GM12878 (cell line): ENCODE results near the gene ANXA3.

Experiments used
- ATF7 ChIP-seq: fragments of 450-650 bp; IDR thresholded peaks from 2 replicates; pipeline ENCODE4 v1.6.1; 2016; ENCODE audit warnings: low read depth, mild to moderate bottlenecking
- CREB1 ChIP-seq: IDR thresholded peaks from 2 replicates; pipeline ENCODE4 v1.6.1; 2012; ENCODE audit warnings: low read depth, mild to moderate bottlenecking, inconsistent platforms
- CTCF ChIP-seq, 3 experiments: IDR thresholded peaks in 2 of 3; conservative IDR thresholded peaks in 1 of 3; 2 replicates each; pipeline ENCODE4 v1.5.1; 2011; ENCODE audit warnings: low read depth in 3 of 3, low read length in 3 of 3, mild to moderate bottlenecking in 3 of 3, control low read depth in 2 of 3, moderate library complexity in 2 of 3, inconsistent platforms in 1 of 3, mixed read lengths in 1 of 3; ENCODE audit not compliant: control insufficient read depth in 2 of 3, insufficient read depth in 1 of 3; ENCODE audit errors: extremely low read depth in 1 of 3
- HCFC1 ChIP-seq: fragments of 150-350 bp; IDR thresholded peaks from 2 replicates; pipeline ENCODE4 v1.6.1; 2014; ENCODE audit warnings: low read length
- HDAC6 ChIP-seq: fragments of 200-600 bp; sonication (generic); IDR thresholded peaks from one replicate; pipeline ENCODE4 v1.8.0; 2017; ENCODE audit warnings: antibody characterized with exemption; ENCODE audit not compliant: unreplicated experiment
- MYC ChIP-seq: IDR thresholded peaks from 2 replicates; pipeline ENCODE4 v1.6.1; 2011; ENCODE audit warnings: mild to moderate bottlenecking, low read length, moderate library complexity, inconsistent platforms; ENCODE audit not compliant: insufficient read depth, insufficient replicate concordance, insufficient read length, severe bottlenecking
- POLR2A ChIP-seq: IDR thresholded peaks from 2 replicates; pipeline ENCODE4 v1.6.1; 2011; ENCODE audit warnings: low read depth, mild to moderate bottlenecking, low read length
- SMARCA5 ChIP-seq: fragments of 450-650 bp; IDR thresholded peaks from 2 replicates; pipeline ENCODE4 v1.6.1; 2017; ENCODE audit warnings: mild to moderate bottlenecking
- TAF1 ChIP-seq: IDR thresholded peaks from 2 replicates; pipeline ENCODE4 v1.6.1; 2011; ENCODE audit warnings: mild to moderate bottlenecking, low read depth, low read length, borderline replicate concordance
- YY1 ChIP-seq: IDR thresholded peaks from 2 replicates; pipeline ENCODE4 v1.6.1; 2011; ENCODE audit warnings: low read depth, mild to moderate bottlenecking, low read length
- ZNF24 ChIP-seq: fragments of 450-650 bp; IDR thresholded peaks from 2 replicates; pipeline ENCODE4 v1.6.1; 2017; ENCODE audit warnings: antibody characterized with exemption, mild to moderate bottlenecking
- TF ChIP-seq, protein P1 (sequence below): IDR thresholded peaks from 2 replicates; pipeline ENCODE4 v1.6.1; 2011; ENCODE audit warnings: borderline replicate concordance, low read depth, mild to moderate bottlenecking, moderate library complexity, low read length; ENCODE audit not compliant: insufficient read depth, poor library complexity, severe bottlenecking

GRCh38 chr4:78647272-78647671, 95.7 kb downstream of the ANXA3 start:
- TF ChIP-seq HCFC1 (no peak), CTCF (IDR thresholded peaks at IDR 0.05 in 2 of 3, conservative IDR thresholded peaks at IDR 0.05 in 1 of 3; ENCODE audit: control insufficient read depth in 2 of 3, extremely low read depth in 1 of 3, insufficient read depth in 1 of 3, low read depth in 3 of 3, low read length in 3 of 3) (no peak), YY1 (no peak), ATF7 (no peak), SMARCA5 (no peak), HDAC6 (no peak), CREB1 (no peak), ZNF24 (no peak), POLR2A (no peak), MYC (no peak), TAF1 (no peak)
- TF ChIP-seq, protein P1, sequence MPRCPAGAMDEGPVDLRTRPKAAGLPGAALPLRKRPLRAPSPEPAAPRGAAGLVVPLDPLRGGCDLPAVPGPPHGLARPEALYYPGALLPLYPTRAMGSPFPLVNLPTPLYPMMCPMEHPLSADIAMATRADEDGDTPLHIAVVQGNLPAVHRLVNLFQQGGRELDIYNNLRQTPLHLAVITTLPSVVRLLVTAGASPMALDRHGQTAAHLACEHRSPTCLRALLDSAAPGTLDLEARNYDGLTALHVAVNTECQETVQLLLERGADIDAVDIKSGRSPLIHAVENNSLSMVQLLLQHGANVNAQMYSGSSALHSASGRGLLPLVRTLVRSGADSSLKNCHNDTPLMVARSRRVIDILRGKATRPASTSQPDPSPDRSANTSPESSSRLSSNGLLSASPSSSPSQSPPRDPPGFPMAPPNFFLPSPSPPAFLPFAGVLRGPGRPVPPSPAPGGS: no peak
